HepG2 (cell line): ENCODE measurements around the gene VKORC1L1. TPM values are rescaled to one million over a fixed set of nuclear protein-coding genes. Genes with fewer than 3 reads are reported as not detected.

Source experiments
- ATAC-seq: fragments of 200-7000 bp; cut with Tn5 transposase; 3 replicates; pipeline ENCODE4 v1.9.1; 2020; ENCODE audit warnings: mild to moderate bottlenecking, moderate library complexity
- BruUV-seq: library from RNA; stranded (reverse); fragments of 400-500 nt; replicated peaks from 2 replicates; lab custom pipeline; 2021; lab: Mats Ljungman, UMichigan
- CTCF ChIA-PET: fragments of 300-600 bp; formaldehyde crosslinking; extraction: SDS; loops from one replicate; lab custom pipeline; 2021; ENCODE audit warnings: low total read pairs, inconsistent platforms, low intra/inter-chr PET ratio; lab: Yijun Ruan, JAX
- POLR2A ChIA-PET: fragments of 350-600 bp; sonication (Branson Sonifier 250); formaldehyde crosslinking; loops from one replicate; lab custom pipeline; 2020; ENCODE audit warnings: antibody characterized with exemption, inconsistent platforms; lab: Yijun Ruan, JAX
- DNase-seq: peaks from one replicate; pipeline ENCODE4 v3.0.0-alpha.2; 2015; ENCODE audit warnings: low spot score
- FAIRE-seq: peaks from 3 replicates; lab custom pipeline; 2011; peaks lifted over from hg19 to GRCh38; lab: Jason Lieb, UNC
- H2AFZ ChIP-seq: one replicate; pipeline ENCODE4 v1.6.1; 2011; ENCODE audit warnings: low read length, inconsistent platforms
- H3K27ac ChIP-seq: fragments of 300-600 bp; 3 replicates; pipeline ENCODE4 v1.8.0; 2011; ENCODE audit warnings: mixed run types, mild to moderate bottlenecking, mixed read lengths, low read length, inconsistent platforms; ENCODE audit not compliant: insufficient read depth; ENCODE audit errors: extremely low read length
- H3K27me3 ChIP-seq, 2 experiments: fragments of 200-600 bp in 1 of 2; 2 replicates in 1 of 2; 3 replicates in 1 of 2; pipeline versions ENCODE4 v1.6.0 to v1.8.0; 2011; ENCODE audit warnings: low read length in 2 of 2, mild to moderate bottlenecking in 2 of 2, moderate library complexity in 2 of 2, inconsistent platforms in 1 of 2; ENCODE audit not compliant: insufficient read depth in 2 of 2, control insufficient read depth in 1 of 2
- H3K36me3 ChIP-seq, 2 experiments: fragments of 200-600 bp in 1 of 2; replicated peaks in 1 of 2; 2 replicates in 1 of 2; 3 replicates in 1 of 2; pipeline versions ENCODE4 v1.5.1 to v1.8.0; 2011; ENCODE audit warnings: low read length in 2 of 2, inconsistent platforms in 1 of 2; ENCODE audit not compliant: insufficient read depth in 2 of 2, control insufficient read depth in 1 of 2
- H3K4me1 ChIP-seq: 2 replicates; pipeline ENCODE4 v1.5.1; 2012; ENCODE audit warnings: low read length, inconsistent platforms; ENCODE audit not compliant: insufficient read depth
- H3K4me2 ChIP-seq: 2 replicates; pipeline ENCODE4 v1.6.0; 2011; ENCODE audit warnings: low read depth, low read length, inconsistent platforms
- H3K4me3 ChIP-seq, 3 experiments: fragments of 200-600 bp in 1 of 3; sonication (generic), shearing (Covaris generic) in 1 of 3; replicated peaks in 1 of 3; 2 replicates each; pipeline ENCODE4 v1.5.1; 2011 to 2016; ENCODE audit warnings: low read length in 3 of 3, inconsistent platforms in 2 of 3, low read depth in 2 of 3, mild to moderate bottlenecking in 2 of 3, control low read depth in 1 of 3, mixed read lengths in 1 of 3; ENCODE audit not compliant: insufficient read depth in 1 of 3
- H3K79me2 ChIP-seq: one replicate; pipeline ENCODE4 v1.6.1; 2011; ENCODE audit warnings: low read length, inconsistent platforms; ENCODE audit not compliant: insufficient read depth
- H3K9ac ChIP-seq: 2 replicates; pipeline ENCODE4 v1.6.0; 2011; ENCODE audit warnings: mild to moderate bottlenecking, low read depth, low read length, inconsistent platforms; ENCODE audit not compliant: insufficient read depth
- H3K9me3 ChIP-seq: 2 replicates; pipeline ENCODE4 v1.5.1; 2012; ENCODE audit warnings: mild to moderate bottlenecking, low read length
- H4K20me1 ChIP-seq: 2 replicates; pipeline ENCODE4 v1.6.0; 2011; ENCODE audit warnings: inconsistent platforms, mild to moderate bottlenecking, low read length, moderate library complexity; ENCODE audit not compliant: insufficient read depth
- DPF2 ChIP-seq: sonication (generic); formaldehyde crosslinking; IDR thresholded peaks from 2 replicates; pipeline ENCODE4 v1.4.0; 2020; ENCODE audit warnings: mild to moderate bottlenecking, low read depth, missing genetic modification reagents, borderline replicate concordance
- FOXA3 ChIP-seq: IDR thresholded peaks from 2 replicates; pipeline ENCODE4 v1.6.1; 2016; ENCODE audit warnings: missing genetic modification reagents, missing compliant biosample characterization
- MBNL3 ChIP-seq: fragments of 250-450 bp; sonication (Bioruptor Pico); conservative IDR thresholded peaks from 2 replicates; pipeline ENCODE4 v1.8.0; 2022; ENCODE audit warnings: mild to moderate bottlenecking, inconsistent platforms
- NBN ChIP-seq: fragments of 450-650 bp; conservative IDR thresholded peaks from 2 replicates; pipeline ENCODE4 v1.6.1; 2017
- SMARCC2 ChIP-seq: fragments of 450-650 bp; IDR thresholded peaks from 2 replicates; pipeline ENCODE4 v1.6.1; 2017; ENCODE audit warnings: antibody characterized with exemption, mild to moderate bottlenecking
- ZIK1 ChIP-seq: sonication (generic); formaldehyde crosslinking; IDR thresholded peaks from 2 replicates; pipeline ENCODE4 v1.5.0; 2020; ENCODE audit warnings: mild to moderate bottlenecking, low read depth, missing genetic modification reagents, borderline replicate concordance
- ZNF292 ChIP-seq: sonication (generic); formaldehyde crosslinking; IDR thresholded peaks from 2 replicates; pipeline ENCODE4 v1.8.1; 2022; ENCODE audit warnings: mild to moderate bottlenecking, low read depth, missing genetic modification reagents, borderline replicate concordance
- ZNF382 ChIP-seq: sonication (generic); formaldehyde crosslinking; IDR thresholded peaks from 2 replicates; pipeline ENCODE4 v1.5.0; 2020; ENCODE audit warnings: missing genetic modification reagents, mild to moderate bottlenecking, borderline replicate concordance
- ZNF547 ChIP-seq: sonication (generic); formaldehyde crosslinking; IDR thresholded peaks from 2 replicates; pipeline ENCODE4 v1.5.1; 2020; ENCODE audit warnings: mild to moderate bottlenecking, missing genetic modification reagents
- ZNF572 ChIP-seq: sonication (generic); formaldehyde crosslinking; IDR thresholded peaks from 2 replicates; pipeline ENCODE4 v1.5.1; 2020; ENCODE audit warnings: mild to moderate bottlenecking, missing genetic modification reagents
- WGBS: methylation state at CpG from one replicate; pipeline ENCODE4 v1.1.6; 2017; ENCODE audit warnings: low lambda C conversion rate; 5-methylcytosine and 5-hydroxymethylcytosine counted together
- in situ Hi-C: cut with HindIII; loops from 2 replicates; pipeline ENCODE4 v1.10.0; 2017; ENCODE audit warnings: low pct_unique_long_range_greater_than_20kb; ENCODE audit not compliant: extremely low pct_ligation_motif_present
- intact Hi-C: fragments of 100-400 bp; cut with micrococcal nuclease; formaldehyde crosslinking; loops from one replicate; pipeline ENCODE4 v1.10.0; 2022; ENCODE audit not compliant: unreplicated experiment
- polyA plus RNA-seq, 8 experiments: library from polyadenylated mRNA; depleted of rRNA in 3 of 8; stranded (reverse) in 7 of 8; unstranded in 1 of 8; fragments of >200 nt; fragmentation: Illumina TruSeq in 4 of 8; extraction: Trizol in 4 of 8; gene quantifications; 2 replicates each; pipeline versions ENCODE4 v1.2.1 to v1.2.3, GENCODE V29; 2011 to 2016; ENCODE audit warnings: low read depth in 4 of 8, missing spikeins in 1 of 8, mixed read lengths in 1 of 8; ENCODE audit not compliant: insufficient read depth in 1 of 8
- total RNA-seq, 5 experiments: library from RNA; depleted of rRNA; stranded (reverse); fragments of >200 nt; fragmentation: Illumina TruSeq; extraction: Trizol; gene quantifications; 2 replicates each; pipeline ENCODE4 v1.2.3, GENCODE V29; 2016; ENCODE audit warnings: low read depth in 1 of 5
- TF ChIP-seq, protein P1 (sequence below): IDR thresholded peaks from 2 replicates; pipeline ENCODE4 v1.4.0; 2020; ENCODE audit warnings: mild to moderate bottlenecking, missing genetic modification reagents
- TF ChIP-seq, protein P2 (sequence below): IDR thresholded peaks from 2 replicates; pipeline ENCODE4 v1.6.1; 2016; ENCODE audit warnings: low read depth, borderline replicate concordance

VKORC1L1 gene
- total and polyA plus RNA-seq, 2 of the 13 experiments (the other 11 are each of a cell fraction or from before 2014, with no cell fraction given) = 13.9 to 16.5 TPM

DNA sequence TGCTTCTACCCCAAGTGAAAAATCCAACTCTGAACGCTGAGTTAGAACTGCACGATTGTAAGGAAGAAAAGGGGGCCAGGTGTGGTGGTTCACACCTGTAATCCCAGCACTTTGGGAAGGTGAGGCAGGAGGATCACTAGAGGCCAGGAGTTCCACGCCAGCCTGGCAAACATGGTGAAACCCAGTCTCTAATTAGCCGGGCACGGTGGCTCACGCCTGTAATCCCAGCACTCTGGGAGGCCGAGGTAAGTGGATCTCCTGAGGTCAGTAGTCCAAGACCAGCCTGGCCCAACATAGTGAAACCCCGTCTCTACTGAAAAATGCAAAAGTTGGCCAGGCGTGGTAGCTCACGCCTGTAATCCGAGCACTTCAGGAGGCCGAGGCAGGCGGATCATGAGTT is 100.1 kb downstream of the VKORC1L1 start (continued):
- TF ChIP-seq MBNL3 = no peak
- TF ChIP-seq FOXA3 (CRISPR knock-in tag) = no peak
- no peak for TF ChIP-seq SMARCC2
- no peak for TF ChIP-seq ZNF292 (CRISPR knock-in tag)
- no peak for TF ChIP-seq ZIK1
- no peak for TF ChIP-seq ZNF547

DNA sequence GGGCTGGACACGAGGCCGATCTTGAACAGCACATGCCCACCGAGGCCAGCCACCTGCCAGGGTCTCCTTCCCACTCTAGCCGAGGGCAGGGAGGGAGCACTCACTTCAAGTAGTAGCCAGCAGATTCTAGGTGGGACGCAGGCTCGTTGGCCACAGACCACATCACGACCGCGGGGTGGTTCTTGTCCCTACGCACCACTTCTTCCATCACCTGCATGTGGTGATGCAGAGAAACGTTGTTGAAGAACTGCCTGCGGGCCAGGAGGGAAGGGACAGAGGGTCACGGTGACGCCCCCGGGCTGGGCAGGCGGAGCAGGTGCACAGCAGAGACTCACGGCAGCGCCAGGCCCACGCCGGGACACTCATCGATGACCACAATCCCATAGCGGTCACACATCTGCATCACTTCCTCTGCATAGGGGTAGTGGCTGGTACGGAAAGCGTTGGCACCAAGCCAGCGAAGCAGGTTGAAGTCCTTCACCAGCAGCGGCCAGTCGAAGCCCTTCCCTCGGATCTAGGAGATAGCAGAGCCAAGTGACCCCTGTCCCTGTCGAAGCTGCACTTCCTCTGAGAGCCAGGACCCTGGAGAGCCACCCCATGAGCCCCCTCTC is 101.4 kb downstream of the VKORC1L1 start:
- ATAC-seq (no peak), DNase-seq (no peak), FAIRE-seq (no peak)
- ChIA-PET CTCF (no interaction called here), POLR2A (no interaction called here)
- Histone ChIP-seq H4K20me1 (no peaks in the 10 kb centered on the region), H2AFZ (no peak overlapping the region), H3K4me2 (no peak overlapping the region), H3K9me3 (no peaks in the 10 kb centered on the region), H3K4me1 (no peaks in the 10 kb centered on the region), H3K27me3 (no peaks in the 10 kb centered on the region), H3K4me3 (no peak overlapping the region), H3K36me3 (peaks cover 16 to 41% of the 10 kb centered on the region in 2 experiments; a peak in 4 of 5 replicates), H3K79me2 (no peaks in the 10 kb centered on the region), H3K9ac (no peak overlapping the region), H3K27ac (no peak overlapping the region)
- 97% methylated on average over 12 of the region's 29 CpGs for WGBS
- in situ Hi-C loops = no loop called here
- no peak for TF ChIP-seq ZNF382 (CRISPR knock-in tag)
- no peak for TF ChIP-seq NBN
- TF ChIP-seq, protein P1, sequence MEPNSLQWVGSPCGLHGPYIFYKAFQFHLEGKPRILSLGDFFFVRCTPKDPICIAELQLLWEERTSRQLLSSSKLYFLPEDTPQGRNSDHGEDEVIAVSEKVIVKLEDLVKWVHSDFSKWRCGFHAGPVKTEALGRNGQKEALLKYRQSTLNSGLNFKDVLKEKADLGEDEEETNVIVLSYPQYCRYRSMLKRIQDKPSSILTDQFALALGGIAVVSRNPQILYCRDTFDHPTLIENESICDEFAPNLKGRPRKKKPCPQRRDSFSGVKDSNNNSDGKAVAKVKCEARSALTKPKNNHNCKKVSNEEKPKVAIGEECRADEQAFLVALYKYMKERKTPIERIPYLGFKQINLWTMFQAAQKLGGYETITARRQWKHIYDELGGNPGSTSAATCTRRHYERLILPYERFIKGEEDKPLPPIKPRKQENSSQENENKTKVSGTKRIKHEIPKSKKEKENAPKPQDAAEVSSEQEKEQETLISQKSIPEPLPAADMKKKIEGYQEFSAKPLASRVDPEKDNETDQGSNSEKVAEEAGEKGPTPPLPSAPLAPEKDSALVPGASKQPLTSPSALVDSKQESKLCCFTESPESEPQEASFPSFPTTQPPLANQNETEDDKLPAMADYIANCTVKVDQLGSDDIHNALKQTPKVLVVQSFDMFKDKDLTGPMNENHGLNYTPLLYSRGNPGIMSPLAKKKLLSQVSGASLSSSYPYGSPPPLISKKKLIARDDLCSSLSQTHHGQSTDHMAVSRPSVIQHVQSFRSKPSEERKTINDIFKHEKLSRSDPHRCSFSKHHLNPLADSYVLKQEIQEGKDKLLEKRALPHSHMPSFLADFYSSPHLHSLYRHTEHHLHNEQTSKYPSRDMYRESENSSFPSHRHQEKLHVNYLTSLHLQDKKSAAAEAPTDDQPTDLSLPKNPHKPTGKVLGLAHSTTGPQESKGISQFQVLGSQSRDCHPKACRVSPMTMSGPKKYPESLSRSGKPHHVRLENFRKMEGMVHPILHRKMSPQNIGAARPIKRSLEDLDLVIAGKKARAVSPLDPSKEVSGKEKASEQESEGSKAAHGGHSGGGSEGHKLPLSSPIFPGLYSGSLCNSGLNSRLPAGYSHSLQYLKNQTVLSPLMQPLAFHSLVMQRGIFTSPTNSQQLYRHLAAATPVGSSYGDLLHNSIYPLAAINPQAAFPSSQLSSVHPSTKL = no peak
- TF ChIP-seq, protein P2, sequence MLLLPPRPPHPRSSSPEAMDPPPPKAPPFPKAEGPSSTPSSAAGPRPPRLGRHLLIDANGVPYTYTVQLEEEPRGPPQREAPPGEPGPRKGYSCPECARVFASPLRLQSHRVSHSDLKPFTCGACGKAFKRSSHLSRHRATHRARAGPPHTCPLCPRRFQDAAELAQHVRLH = no peak
- no peak for TF ChIP-seq ZNF572
- TF ChIP-seq DPF2 = no peak
- intact Hi-C loops = no loop called here
- BruUV-seq = no TSS peak
